Transverse colon (tissue), 3 donors: ENCODE measurements around the gene NUTF2.
"Not testable (repeated sequence)": the region's sequence is repeated elsewhere in the genome, so short reads cannot be mapped to it uniquely, and the experiment has no call there.

Source experiments
- CTCF ChIP-seq, 5 experiments: fragments of 200-600 bp in 3 of 5; fragments of 450-650 bp in 2 of 5; sonication (generic) in 3 of 5; IDR thresholded peaks; 1 replicate in 2 of 5; 2 replicates in 3 of 5; pipeline ENCODE4 v1.5.1; 2016 to 2017; ENCODE audit warnings: antibody characterized with exemption in 5 of 5, inconsistent platforms in 3 of 5, mild to moderate bottlenecking in 2 of 5, moderate library complexity in 1 of 5
- EP300 ChIP-seq: sonication (generic); formaldehyde crosslinking; IDR thresholded peaks from one replicate; pipeline ENCODE4 v1.6.1; 2017; ENCODE audit warnings: antibody characterized with exemption, low read depth
- POLR2A ChIP-seq: fragments of 450-650 bp; IDR thresholded peaks from one replicate; pipeline ENCODE4 v1.6.1; 2016; ENCODE audit warnings: antibody characterized with exemption, mild to moderate bottlenecking, moderate library complexity

GRCh38 chr16:67915496-67915769 lies 68.7 kb downstream of the NUTF2 start:
- not testable (repeated sequence) for TF ChIP-seq CTCF (IDR thresholded peaks at IDR 0.05); POLR2A; EP300
